T-cell (primary cell): ENCODE data around the gene GIMAP1. TPM values are rescaled to one million over a fixed set of nuclear protein-coding genes. Genes with fewer than 3 reads are reported as not detected.
"Not testable (repeated sequence)": the region's sequence is repeated elsewhere in the genome, so short reads cannot be mapped to it uniquely, and the experiment has no call there.

Experiments
- ATAC-seq, 4 experiments: fragments of 200-7000 bp in 3 of 4; fragments of 150-1000 bp in 1 of 4; cut with Tn5 transposase; replicated peaks in 1 of 4; 1 replicate in 3 of 4; 2 replicates in 1 of 4; pipeline ENCODE4 v1.10.0; 2021; ENCODE audit warnings: moderate library complexity in 3 of 4, mild to moderate bottlenecking in 2 of 4, moderate number of reproducible peaks in 1 of 4
- CTCF ChIA-PET, 2 donors: fragments of 300-600 bp; sonication (Branson Sonifier 250); formaldehyde crosslinking; loops; one replicate each; lab custom pipeline; 2022; ENCODE audit warnings: antibody characterized with exemption in 2 of 2; lab: Charles Lee
- POLR2A ChIA-PET, 2 donors: fragments of 300-600 bp; sonication (Branson Sonifier 250); formaldehyde crosslinking; loops; one replicate each; lab custom pipeline; 2022; ENCODE audit warnings: antibody characterized with exemption in 2 of 2; lab: Charles Lee
- DNase-seq, 35 experiments: peaks; one replicate each; pipeline versions ENCODE4 v3.0.0 to v3.0.0-alpha.2; 2013 to 2023
- H3K27ac ChIP-seq: one replicate; pipeline ENCODE4 v1.5.1; 2013; ENCODE audit warnings: low read length
- H3K27me3 ChIP-seq, 2 experiments: replicated peaks in 1 of 2; 1 replicate in 1 of 2; 2 replicates in 1 of 2; pipeline versions ENCODE4 v1.6.1 to v1.7.0; 2013; ENCODE audit warnings: low read length in 1 of 2, mixed read lengths in 1 of 2; ENCODE audit not compliant: control insufficient read depth in 2 of 2, insufficient read depth in 2 of 2; ENCODE audit errors: extremely low read depth in 1 of 2
- H3K36me3 ChIP-seq, 2 donors: 1 replicate in 1 of 2; 2 replicates in 1 of 2; pipeline versions ENCODE4 v1.6.1 to v1.7.0; 2013; ENCODE audit warnings: low read length in 1 of 2; ENCODE audit not compliant: control insufficient read depth in 2 of 2, insufficient read depth in 1 of 2; ENCODE audit errors: extremely low read depth in 1 of 2
- H3K4me1 ChIP-seq, 2 experiments: 1 replicate in 1 of 2; 2 replicates in 1 of 2; pipeline versions ENCODE4 v1.6.1 to v1.7.0; 2013; ENCODE audit warnings: low read length in 2 of 2, mixed read lengths in 1 of 2; ENCODE audit not compliant: insufficient read depth in 2 of 2, control insufficient read depth in 1 of 2; ENCODE audit errors: extremely low read depth in 1 of 2
- H3K4me3 ChIP-seq, 2 donors: 1 replicate in 1 of 2; 2 replicates in 1 of 2; pipeline versions ENCODE4 v1.5.1 to v1.7.0; 2013; ENCODE audit warnings: mild to moderate bottlenecking in 2 of 2, low read length in 1 of 2, moderate library complexity in 1 of 2; ENCODE audit not compliant: control insufficient read depth in 1 of 2; ENCODE audit errors: extremely low read depth in 1 of 2
- H3K9me3 ChIP-seq: 2 replicates; pipeline ENCODE4 v1.7.0; 2013
- H3K27ac Mint-ChIP-seq, 2 donors: one replicate each; pipeline ENCODE4 v1.8.0; 2020 to 2021; ENCODE audit warnings: mild to moderate bottlenecking in 2 of 2, mixed read lengths in 2 of 2
- H3K27me3 Mint-ChIP-seq, 2 donors: one replicate each; pipeline ENCODE4 v1.8.0; 2021 to 2022; ENCODE audit warnings: mixed read lengths in 2 of 2
- H3K36me3 Mint-ChIP-seq: one replicate; pipeline ENCODE4 v1.8.0; 2021; ENCODE audit warnings: mixed read lengths
- H3K4me1 Mint-ChIP-seq, 3 donors: one replicate each; pipeline ENCODE4 v1.8.0; 2020 to 2022; ENCODE audit warnings: mixed read lengths in 3 of 3, mild to moderate bottlenecking in 1 of 3
- H3K4me3 Mint-ChIP-seq, 3 donors: one replicate each; pipeline ENCODE4 v1.8.0; 2020 to 2022; ENCODE audit warnings: mild to moderate bottlenecking in 3 of 3, mixed read lengths in 3 of 3, moderate library complexity in 3 of 3
- H3K9me3 Mint-ChIP-seq, 3 donors: one replicate each; pipeline ENCODE4 v1.8.0; 2020 to 2022; ENCODE audit warnings: mixed read lengths in 3 of 3
- WGBS: methylation state at CpG from one replicate; pipeline ENCODE4 v1.1.5; 2013; ENCODE audit warnings: missing lambda C conversion rate; ENCODE audit not compliant: insufficient coverage; 5-methylcytosine and 5-hydroxymethylcytosine counted together
- total RNA-seq, 35 experiments: library from RNA in 6 of 35; stranded (reverse) in 6 of 35; fragments of 120-200 nt in 1 of 35; gene quantifications; one replicate each; pipeline versions ENCODE4 v1.2.1 to v1.2.4 and lab custom pipeline; 2013 to 2026

Gene GIMAP1
- 10 to 100 TPM; 23.5 to 99.9 (median 76.8) TPM for total RNA-seq
- 78.3 TPM for total RNA-seq (2013)
- 7.6 to 275 (median 65.7) reads per million in 29 experiments for total RNA-seq (lab: John Stamatoyannopoulos, UW)

- ATAC-seq (peak; percentile 85 to 93 (median 90)), DNase-seq (peak; percentile 40 to 80 (median 63))
- WGBS: 0% methylated on average over 2 of the region's 5 CpGs
- Mint-ChIP-seq H3K4me3 (peak within 1 kb of the TSS; percentile 88 to 99 (median 99)), H3K36me3 (peaks cover 59% of the 10 kb centered on the region), H3K9me3 (peaks cover 3 to 15% (median 7%) of the 10 kb centered on the region in 3 donors), H3K4me1 (peaks cover 66 to 79% (median 74%) of the 10 kb centered on the region in 3 donors), H3K27me3 (no peaks in the 10 kb centered on the region), H3K27ac (peak within 1 kb of the TSS; percentile 94 to 97)
- ChIA-PET POLR2A (interaction anchor here (0.7 to 1.4 kb wide), 8 partner anchors 14 to 235 kb away, joined by 3 to 5 read pairs (median 4); partner anchors contain the start of gene GIMAP4 (in 1 of the 2)), CTCF (interaction anchor here in 1 of 2 donors (0.6 to 2.3 kb wide), 16 partner anchors 11 to 268 kb away, joined by 3 to 10 read pairs (median 3); partner anchors contain the start of genes GIMAP2 and GIMAP6)
- no peaks in the 10 kb centered on the region for H3K27me3 ChIP-seq
- H3K36me3 ChIP-seq: peaks cover 7 to 31% of the 10 kb centered on the region in 2 donors
- peak within 1 kb of the TSS; percentile 80 to 93 for H3K4me3 ChIP-seq
- H3K4me1 ChIP-seq: peaks cover 38 to 51% of the 10 kb centered on the region in 2 experiments
- H3K9me3 ChIP-seq: no peaks in the 10 kb centered on the region
- H3K27ac ChIP-seq: peak within 1 kb of the TSS; percentile 79
Observed at GRCh38 chr7:150716368-150716767, at the start of gene GIMAP1. GIMAP1 (plus strand) TSS chr7:150716613; CDS start chr7:150719048, 2,435 bp downstream.

GRCh38 chr7:150668472-150668911, 47.9 kb upstream of the GIMAP1 start:
- no peaks in the 10 kb centered on the region for H3K27me3 ChIP-seq
- H3K36me3 ChIP-seq: no peaks in the 10 kb centered on the region
- peaks cover 2% of the 10 kb centered on the region for H3K9me3 ChIP-seq
- WGBS: no CpG with 5 or more reads among the region's 1 CpG
- peak; percentile 83 to 91 (median 84) for ATAC-seq
- peak overlapping the region; percentile 88 for H3K27ac ChIP-seq
- peak overlapping the region; percentile 98 to 99 for H3K27ac Mint-ChIP-seq
- peak overlapping the region; percentile 18 to 58 (median 54) for H3K4me3 Mint-ChIP-seq
- peaks cover 34% of the 10 kb centered on the region for H3K36me3 Mint-ChIP-seq
- peaks cover 67 to 78% of the 10 kb centered on the region in 2 experiments for H3K4me1 ChIP-seq
- no peak overlapping the region for H3K4me3 ChIP-seq
- peaks cover 88 to 95% (median 91%) of the 10 kb centered on the region in 3 donors for H3K4me1 Mint-ChIP-seq
- CTCF ChIA-PET: interaction anchor here in 1 of 2 donors (0.8 to 1.1 kb wide), 2 partner anchors 17 to 220 kb away, joined by 4 to 5 read pairs; partner anchors contain the start of gene GIMAP2
- H3K27me3 Mint-ChIP-seq: no peaks in the 10 kb centered on the region
- peaks cover 4 to 19% (median 7%) of the 10 kb centered on the region in 3 donors for H3K9me3 Mint-ChIP-seq
- peak in 32 of 35 experiments; percentile 32 to 88 (median 53) for DNase-seq
- POLR2A ChIA-PET: interaction anchor here (0.7 to 1.2 kb wide), 4 partner anchors 17 to 101 kb away, joined by 3 to 5 read pairs (median 3); partner anchors contain the start of genes GIMAP4 (in 2 of the 2), GIMAP1 (in 1 of the 2) and GIMAP2 (in 1 of the 2)

GRCh38 chr7:150668977-150669376, 47.4 kb upstream of the GIMAP1 start:
- Mint-ChIP-seq H3K27me3 (no peaks in the 10 kb centered on the region), H3K36me3 (peaks cover 33% of the 10 kb centered on the region), H3K4me1 (peaks cover 83 to 93% (median 88%) of the 10 kb centered on the region in 3 donors), H3K4me3 (peak overlapping the region; percentile 22 to 58 (median 54)), H3K9me3 (peaks cover 4 to 19% (median 7%) of the 10 kb centered on the region in 3 donors), H3K27ac (peak overlapping the region; percentile 98 to 99)
- ChIA-PET POLR2A (interaction anchor here (0.6 to 1.2 kb wide), 5 partner anchors 11 to 155 kb away, joined by 3 to 6 read pairs (median 3); partner anchors contain the start of genes GIMAP2 (in 1 of the 2), GIMAP4 (in 1 of the 2) and GIMAP7 (in 1 of the 2)), CTCF (interaction anchor here in 1 of 2 donors (0.7 kb wide), 1 partner anchor 26 kb away, joined by 3 read pairs; no protein-coding TSS in a partner anchor)
- ATAC-seq (no peak), DNase-seq (no peak)
- Histone ChIP-seq H3K27ac (peak overlapping the region; percentile 88), H3K27me3 (no peaks in the 10 kb centered on the region), H3K36me3 (no peaks in the 10 kb centered on the region), H3K4me1 (peaks cover 63 to 74% of the 10 kb centered on the region in 2 experiments), H3K4me3 (no peak overlapping the region), H3K9me3 (peaks cover 2% of the 10 kb centered on the region)

DNA sequence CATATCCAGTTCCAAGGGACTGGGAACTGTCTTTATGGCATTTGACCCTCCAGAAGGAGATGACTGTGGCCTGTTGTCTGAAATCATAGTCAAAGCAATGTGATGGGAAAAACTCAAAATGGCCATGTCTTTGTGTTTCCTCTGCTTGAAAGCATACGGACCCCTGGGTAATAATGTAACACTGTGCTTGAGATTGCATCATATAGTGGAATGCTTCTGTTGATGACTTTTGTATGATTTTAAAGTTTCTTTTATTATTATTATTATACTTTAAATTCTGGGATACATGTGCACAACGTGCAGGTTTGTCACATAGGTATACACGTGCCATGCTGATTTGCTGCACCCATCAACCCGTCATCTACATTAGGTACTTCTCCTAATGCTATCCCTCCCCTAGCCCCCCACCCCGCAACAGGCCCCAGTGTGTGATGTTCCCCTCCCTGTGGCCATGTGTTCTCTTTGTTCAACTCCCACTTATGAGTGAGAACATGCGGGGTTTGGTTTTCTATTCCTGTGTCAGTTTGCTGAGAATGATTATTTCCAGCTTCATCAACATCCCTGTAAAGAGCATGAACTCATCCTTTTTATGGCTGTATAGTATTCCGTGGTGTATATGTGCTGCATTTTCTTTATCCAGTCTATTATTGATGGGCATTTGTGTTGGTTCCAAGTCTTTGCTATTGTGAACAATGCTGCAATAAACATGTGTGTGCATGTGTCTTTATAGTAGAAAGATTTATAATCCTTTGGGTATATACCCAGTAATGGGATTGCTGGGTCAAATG, 44.4 kb upstream of the GIMAP1 start:
- not testable (repeated sequence) for H3K27ac ChIP-seq
- POLR2A ChIA-PET: interaction anchor here in 1 of 2 donors (0.6 kb wide), 1 partner anchor 72 kb away, joined by 8 read pairs; no protein-coding TSS in a partner anchor

DNA sequence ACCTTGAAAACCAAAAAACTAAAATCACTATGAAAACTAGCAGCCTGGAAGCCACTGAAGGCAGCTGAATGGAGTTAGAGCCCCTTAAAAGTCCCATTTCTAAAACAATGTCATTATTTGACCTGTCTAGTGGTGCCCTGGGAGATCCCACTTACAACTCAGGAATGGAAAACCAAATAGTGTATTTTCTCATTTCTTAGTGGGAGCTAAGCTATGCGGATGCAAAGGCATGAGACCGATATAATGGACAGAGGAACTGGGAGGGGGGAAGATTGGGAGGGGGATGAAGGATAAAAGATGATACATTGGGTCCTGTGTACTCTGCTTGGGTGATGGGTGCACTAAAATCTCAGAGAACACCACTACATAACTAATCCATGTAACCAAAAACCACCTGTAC, 40.7 kb upstream of the GIMAP1 start:
- Mint-ChIP-seq H3K27ac (peak overlapping the region; percentile 90 to 99), H3K27me3 (no peaks in the 10 kb centered on the region), H3K4me3 (peak overlapping the region; percentile 39 to 75 (median 41)), H3K36me3 (peaks cover 33% of the 10 kb centered on the region), H3K4me1 (peaks cover 74 to 85% (median 79%) of the 10 kb centered on the region in 3 donors), H3K9me3 (peaks cover 7 to 13% (median 10%) of the 10 kb centered on the region in 3 donors)
- POLR2A ChIA-PET: interaction anchor here (0.5 to 1.2 kb wide), 4 partner anchors 43 to 112 kb away, joined by 3 to 6 read pairs (median 4); no protein-coding TSS in a partner anchor
- H3K4me1 ChIP-seq: peaks cover 33 to 42% of the 10 kb centered on the region in 2 experiments
- DNase-seq: no peak
- no peak overlapping the region for H3K4me3 ChIP-seq
- H3K9me3 ChIP-seq: no peaks in the 10 kb centered on the region
- no CpG with 5 or more reads among the region's 2 CpGs for WGBS
- no peaks in the 10 kb centered on the region for H3K36me3 ChIP-seq
- CTCF ChIA-PET: interaction anchor here in 1 of 2 donors (1.1 kb wide), 1 partner anchor 78 kb away, joined by 3 read pairs; no protein-coding TSS in a partner anchor
- H3K27me3 ChIP-seq: no peaks in the 10 kb centered on the region
- no peak for ATAC-seq
- H3K27ac ChIP-seq: peak overlapping the region; percentile 81

More for the DNA sequence above, 44.4 kb upstream of the GIMAP1 start:
- H3K9me3 ChIP-seq, ATAC-seq, H3K36me3 ChIP-seq, H3K27me3 ChIP-seq, H3K27me3 Mint-ChIP-seq, CTCF ChIA-PET, DNase-seq, H3K4me3 ChIP-seq: not testable (repeated sequence)
- H3K4me1 ChIP-seq: peaks cover 42 to 63% of the 10 kb centered on the region in 2 experiments
- Mint-ChIP-seq H3K4me3 (peak overlapping the region in 1 of 3 donors; percentile 37), H3K36me3 (peaks cover 23% of the 10 kb centered on the region), H3K4me1 (peaks cover 76 to 90% (median 83%) of the 10 kb centered on the region in 3 donors), H3K27ac (peak overlapping the region; percentile 91 to 93), H3K9me3 (peaks cover 4 to 19% (median 7%) of the 10 kb centered on the region in 3 donors)
- WGBS: 100% methylated on average over 3 of the region's 7 CpGs
